SK-N-SH (cell line): ENCODE measurements around the gene TSPAN11. TPM values are rescaled to one million over a fixed set of nuclear protein-coding genes. Genes with fewer than 3 reads are reported as not detected.

Experiments used
- CTCF ChIA-PET: fragments of 300-600, 350-600 bp; formaldehyde crosslinking; extraction: SDS; loops from one replicate; lab custom pipeline; 2021; lab: Yijun Ruan, JAX
- POLR2A ChIA-PET: fragments of 350-600 bp; sonication (Branson Sonifier 250); formaldehyde crosslinking; extraction: SDS; loops from one replicate; lab custom pipeline; 2020; ENCODE audit warnings: antibody characterized with exemption, inconsistent platforms; lab: Yijun Ruan, JAX
- DNase-seq: peaks from one replicate; pipeline ENCODE4 v3.0.0; 2012
- H2AFZ ChIP-seq: fragments of 200-600 bp; sonication (generic); 2 replicates; pipeline ENCODE4 v1.8.1; 2016; ENCODE audit warnings: antibody characterized with exemption, mild to moderate bottlenecking, low read depth
- H3F3A ChIP-seq: fragments of 200-600 bp; sonication (generic); replicated peaks from 2 replicates; pipeline ENCODE3; 2016; ENCODE audit warnings: antibody characterized with exemption, mild to moderate bottlenecking; ENCODE audit not compliant: insufficient read depth
- H3K27ac ChIP-seq, 2 experiments: fragments of 200-500 bp in 1 of 2; fragments of 200-600 bp in 1 of 2; sonication (Bioruptor generic) in 1 of 2; sonication (generic), shearing (Covaris generic) in 1 of 2; 2 replicates each; pipeline versions ENCODE4 v1.5.1 to v1.6.1; 2014 to 2016; ENCODE audit warnings: low read depth in 2 of 2, inconsistent platforms in 1 of 2, low read length in 1 of 2, mild to moderate bottlenecking in 1 of 2, mixed read lengths in 1 of 2
- H3K27me3 ChIP-seq: fragments of 200-600 bp; sonication (generic), shearing (Covaris generic); 2 replicates; pipeline ENCODE4 v1.6.1; 2016; ENCODE audit warnings: mixed run types; ENCODE audit not compliant: insufficient read depth
- H3K36me3 ChIP-seq, 2 experiments: fragments of 200-500 bp in 1 of 2; fragments of 200-600 bp in 1 of 2; sonication (Bioruptor generic) in 1 of 2; sonication (generic) in 1 of 2; replicated peaks in 1 of 2; 2 replicates each; pipeline versions ENCODE3 to v1.5.1; 2014 to 2016; ENCODE audit warnings: low read length in 1 of 2, mild to moderate bottlenecking in 1 of 2; ENCODE audit not compliant: insufficient read depth in 2 of 2, control insufficient read depth in 1 of 2
- H3K4me1 ChIP-seq, 2 experiments: fragments of 200-500 bp in 1 of 2; fragments of 200-600 bp in 1 of 2; sonication (Bioruptor generic) in 1 of 2; sonication (generic), shearing (Covaris generic) in 1 of 2; 2 replicates each; pipeline versions ENCODE4 v1.5.1 to v1.6.1; 2014 to 2016; ENCODE audit warnings: low read depth in 1 of 2, low read length in 1 of 2, mixed run types in 1 of 2; ENCODE audit not compliant: insufficient read depth in 2 of 2, control insufficient read depth in 1 of 2
- H3K4me2 ChIP-seq: fragments of 200-600 bp; sonication (generic), shearing (Covaris generic); 2 replicates; pipeline ENCODE4 v1.6.1; 2017; ENCODE audit warnings: mixed run types
- H3K4me3 ChIP-seq, 2 experiments: fragments of 200-500 bp in 1 of 2; fragments of 200-600 bp in 1 of 2; sonication (Bioruptor generic) in 1 of 2; sonication (generic), shearing (Covaris generic) in 1 of 2; 2 replicates each; pipeline versions ENCODE4 v1.5.1 to v1.8.1; 2014 to 2016; ENCODE audit warnings: low read depth in 2 of 2, inconsistent platforms in 1 of 2, low read length in 1 of 2, mild to moderate bottlenecking in 1 of 2, mixed read lengths in 1 of 2, moderate library complexity in 1 of 2
- H3K79me2 ChIP-seq: fragments of 200-600 bp; sonication (generic); 2 replicates; pipeline ENCODE4 v1.8.1; 2017; ENCODE audit warnings: mild to moderate bottlenecking; ENCODE audit not compliant: insufficient read depth
- H3K9ac ChIP-seq: fragments of 200-600 bp; sonication (generic); 2 replicates; pipeline ENCODE4 v1.6.1; 2017; ENCODE audit warnings: mixed run types
- H3K9me2 ChIP-seq: fragments of 200-600 bp; sonication (generic); 2 replicates; pipeline ENCODE4 v1.6.1; 2017; ENCODE audit warnings: mixed run types
- H3K9me3 ChIP-seq: fragments of 200-600 bp; sonication (generic); 2 replicates; pipeline ENCODE4 v1.6.1; 2017; ENCODE audit warnings: mixed run types, mild to moderate bottlenecking, moderate library complexity
- H4K20me1 ChIP-seq: fragments of 200-600 bp; sonication (generic); 2 replicates; pipeline ENCODE4 v1.6.1; 2017; ENCODE audit warnings: mild to moderate bottlenecking, mixed run types; ENCODE audit not compliant: insufficient read depth
- CHD2 ChIP-seq: fragments of 150-350 bp; IDR thresholded peaks from 2 replicates; pipeline ENCODE4 v1.6.1; 2018; ENCODE audit warnings: low read length; ENCODE audit not compliant: partially characterized antibody
- CTCF ChIP-seq: fragments of 200-600 bp; sonication (generic); IDR thresholded peaks from 2 replicates; pipeline ENCODE4 v1.6.1; 2017; ENCODE audit warnings: antibody characterized with exemption, mild to moderate bottlenecking, moderate library complexity
- ELF1 ChIP-seq: IDR thresholded peaks from 2 replicates; pipeline ENCODE4 v1.4.0; 2012
- FOXM1 ChIP-seq: IDR thresholded peaks from 2 replicates; pipeline ENCODE4 v1.4.0; 2012; ENCODE audit warnings: low read depth, mild to moderate bottlenecking
- GATA2 ChIP-seq: sonication (generic); formaldehyde crosslinking; IDR thresholded peaks from 2 replicates; pipeline ENCODE4 v1.5.0; 2020; ENCODE audit warnings: mild to moderate bottlenecking, missing genetic modification reagents
- IRF3 ChIP-seq: fragments of 150-350 bp; IDR thresholded peaks from 2 replicates; pipeline ENCODE4 v1.6.1; 2016; ENCODE audit warnings: mild to moderate bottlenecking, low read depth, low read length
- MEF2A ChIP-seq: IDR thresholded peaks from 2 replicates; pipeline ENCODE4 v1.4.0; 2012; ENCODE audit warnings: low read depth, borderline replicate concordance
- MXI1 ChIP-seq: IDR thresholded peaks from 2 replicates; pipeline ENCODE4 v1.6.1; 2012; ENCODE audit warnings: mild to moderate bottlenecking, low read depth, low read length, improper control_type of control experiment
- NFIC ChIP-seq: IDR thresholded peaks from 2 replicates; pipeline ENCODE4 v1.4.0; 2012; ENCODE audit warnings: borderline replicate concordance
- NRF1 ChIP-seq: IDR thresholded peaks from 2 replicates; pipeline ENCODE4 v1.6.1; 2012; ENCODE audit warnings: low read depth, mild to moderate bottlenecking, low read length
- PBX3 ChIP-seq: IDR thresholded peaks from 2 replicates; pipeline ENCODE4; 2012
- REST ChIP-seq: IDR thresholded peaks from 2 replicates; pipeline ENCODE4 v1.6.1; 2012; ENCODE audit warnings: mild to moderate bottlenecking, low read depth, low read length, moderate library complexity
- RXRA ChIP-seq: IDR thresholded peaks from 2 replicates; pipeline ENCODE4 v1.4.0; 2012; ENCODE audit warnings: low read depth, mild to moderate bottlenecking, borderline replicate concordance
- TCF12 ChIP-seq: IDR thresholded peaks from 2 replicates; pipeline ENCODE4 v1.4.0; 2012
- TEAD4 ChIP-seq: IDR thresholded peaks from 2 replicates; pipeline ENCODE4 v1.4.0; 2012; ENCODE audit warnings: mild to moderate bottlenecking, borderline replicate concordance; ENCODE audit not compliant: insufficient read depth
- USF1 ChIP-seq: IDR thresholded peaks from 2 replicates; pipeline ENCODE4 v1.4.0; 2012; ENCODE audit warnings: low read depth, borderline replicate concordance
- ZBTB33 ChIP-seq: IDR thresholded peaks from 2 replicates; pipeline ENCODE4 v1.4.0; 2012; ENCODE audit warnings: low read depth, borderline replicate concordance
- WGBS: methylation state at CpG from one replicate; pipeline ENCODE4 v1.1.6; 2017; ENCODE audit warnings: low lambda C conversion rate; 5-methylcytosine and 5-hydroxymethylcytosine counted together
- polyA plus RNA-seq, 3 experiments: library from polyadenylated mRNA; depleted of rRNA; stranded (reverse); fragments of >200 nt; gene quantifications; 2 replicates each; pipeline ENCODE4 v1.2.3, GENCODE V29; 2012

Gene TSPAN11
- polyA plus RNA-seq, 1 of the 3 experiments (the other 2 are of a cell fraction), result 6.4 TPM

GRCh38 chr12:31017535-31017934 lies 91.0 kb downstream of the TSPAN11 start (continued):
- TF ChIP-seq NRF1, result no peak
- TF ChIP-seq MXI1, result no peak
- TF ChIP-seq FOXM1, result no peak
- no peak for TF ChIP-seq TEAD4

GRCh38 chr12:31018106-31018789 lies 91.7 kb downstream of the TSPAN11 start:
- Histone ChIP-seq H3K27me3 (no peaks in the 10 kb centered on the region), H3K9ac (no peak overlapping the region), H3K27ac (no peak overlapping the region), H3K4me1 (no peaks in the 10 kb centered on the region), H3F3A (no peaks in the 10 kb centered on the region), H2AFZ (no peak overlapping the region), H3K4me3 (no peak overlapping the region), H3K9me3 (no peaks in the 10 kb centered on the region), H3K9me2 (no peaks in the 10 kb centered on the region), H3K4me2 (no peak overlapping the region), H4K20me1 (no peaks in the 10 kb centered on the region), H3K79me2 (no peaks in the 10 kb centered on the region), H3K36me3 (no peaks in the 10 kb centered on the region)
- TF ChIP-seq NRF1 (no peak), CTCF (no peak), TCF12 (no peak), ZBTB33 (no peak), NFIC (no peak), REST (no peak), ELF1 (no peak), CHD2 (no peak), FOXM1 (no peak), RXRA (no peak), IRF3 (no peak), GATA2 (CRISPR knock-in tag) (no peak), USF1 (no peak), PBX3 (no peak), MEF2A (no peak)
- ChIA-PET CTCF (interaction anchor here (1.5 kb wide), 1 partner anchor 33 kb away, joined by 4 read pairs; no protein-coding TSS in a partner anchor), POLR2A (no interaction called here)
- no peak for DNase-seq
- WGBS, result 67% methylated on average over 3 of the region's 3 CpGs
